Dendritic cell treated with granulocyte-macrophage colony-stimulating factor and Interleukin-4, amounts not matched to agents 40 ng/mL and 50 ng/mL, for 4 days (primary cell): Measurements from ENCODE around the gene TULP3.

Experiments
- H3K27ac Mint-ChIP-seq: one replicate; pipeline ENCODE4 v1.8.0; 2022; ENCODE audit warnings: mild to moderate bottlenecking, mixed read lengths
- H3K27me3 Mint-ChIP-seq: one replicate; pipeline ENCODE4 v1.8.0; 2022; ENCODE audit warnings: mild to moderate bottlenecking, mixed read lengths
- H3K36me3 Mint-ChIP-seq: one replicate; pipeline ENCODE4 v1.8.0; 2022; ENCODE audit warnings: low read depth, mixed read lengths
- H3K4me1 Mint-ChIP-seq: one replicate; pipeline ENCODE4 v1.8.0; 2022; ENCODE audit warnings: low read depth, mixed read lengths
- H3K4me3 Mint-ChIP-seq: one replicate; pipeline ENCODE4 v1.8.0; 2022; ENCODE audit warnings: mild to moderate bottlenecking, moderate library complexity, mixed read lengths
- H3K9me3 Mint-ChIP-seq: one replicate; pipeline ENCODE4 v1.8.0; 2022; ENCODE audit warnings: mixed read lengths
- intact Hi-C: fragments of 100-400 bp; cut with micrococcal nuclease; formaldehyde crosslinking; loops from one replicate; pipeline ENCODE4 v1.15.0; 2022

Gene TULP3, protein sequence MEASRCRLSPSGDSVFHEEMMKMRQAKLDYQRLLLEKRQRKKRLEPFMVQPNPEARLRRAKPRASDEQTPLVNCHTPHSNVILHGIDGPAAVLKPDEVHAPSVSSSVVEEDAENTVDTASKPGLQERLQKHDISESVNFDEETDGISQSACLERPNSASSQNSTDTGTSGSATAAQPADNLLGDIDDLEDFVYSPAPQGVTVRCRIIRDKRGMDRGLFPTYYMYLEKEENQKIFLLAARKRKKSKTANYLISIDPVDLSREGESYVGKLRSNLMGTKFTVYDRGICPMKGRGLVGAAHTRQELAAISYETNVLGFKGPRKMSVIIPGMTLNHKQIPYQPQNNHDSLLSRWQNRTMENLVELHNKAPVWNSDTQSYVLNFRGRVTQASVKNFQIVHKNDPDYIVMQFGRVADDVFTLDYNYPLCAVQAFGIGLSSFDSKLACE

DNA sequence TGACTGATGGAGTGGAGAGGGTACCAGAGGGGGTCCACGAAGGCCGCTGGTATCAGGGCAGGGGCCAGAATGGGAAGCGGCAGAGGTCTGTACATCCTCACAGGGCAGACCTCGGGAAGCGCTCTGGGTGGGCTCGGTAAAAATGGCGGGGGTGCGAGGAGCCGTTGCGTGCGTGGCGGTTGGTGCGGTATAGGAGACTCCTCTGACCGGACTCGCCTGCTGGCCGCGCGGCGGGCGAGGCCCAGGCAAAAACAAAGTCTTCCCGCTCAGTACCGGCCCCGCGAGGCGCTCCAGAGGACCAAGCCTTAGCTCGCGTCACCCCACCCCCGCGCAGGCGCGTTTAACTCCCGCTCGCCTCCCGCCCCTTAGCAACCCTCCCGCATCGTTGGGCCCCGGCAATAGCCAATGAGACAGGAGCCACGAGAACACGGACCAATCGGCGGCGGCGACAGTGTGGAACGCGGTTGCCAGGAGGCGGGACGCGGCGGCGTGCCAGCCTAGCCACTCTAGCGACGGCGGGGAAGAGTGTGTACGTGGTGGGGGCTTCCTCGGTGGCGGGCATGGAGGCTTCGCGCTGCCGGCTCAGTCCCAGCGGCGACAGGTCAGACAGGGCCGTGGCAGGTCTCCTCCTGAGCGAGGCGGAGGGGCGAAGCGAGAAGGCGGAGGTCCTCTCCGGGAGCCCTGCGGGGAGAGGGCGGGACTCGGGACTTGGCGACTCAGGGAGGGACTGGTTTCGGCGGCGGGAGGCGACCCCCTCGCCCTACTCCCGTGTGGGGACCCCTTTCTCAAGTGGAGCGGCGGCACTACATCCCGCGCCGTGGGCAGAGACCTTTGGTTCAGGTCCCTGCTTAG lies at the start of gene TULP3:
TSS of gene TULP3 (plus strand) at position 504 of the 852 bp plus-strand sequence. CDS start at position 561, 57 bp downstream.
- Mint-ChIP-seq H3K4me1 (peaks cover 17% of the 10 kb centered on the region), H3K27me3 (no peaks in the 10 kb centered on the region), H3K27ac (peak within 1 kb of the TSS; percentile 71), H3K36me3 (peaks cover 35% of the 10 kb centered on the region), H3K9me3 (no peaks in the 10 kb centered on the region), H3K4me3 (peak within 1 kb of the TSS; percentile 81)
- intact Hi-C loops = loop anchor here (1.0 kb wide), 1 partner anchor 12 kb away; no protein-coding TSS in a partner anchor

GRCh38 chr12:2841056-2841650 lies 49.5 kb upstream of the TULP3 start:
- intact Hi-C loops = no loop called here
- peaks cover 7% of the 10 kb centered on the region for H3K4me1 Mint-ChIP-seq
- H3K27me3 Mint-ChIP-seq = no peaks in the 10 kb centered on the region
- H3K36me3 Mint-ChIP-seq = peaks cover 81% of the 10 kb centered on the region
- H3K4me3 Mint-ChIP-seq = no peak overlapping the region
- no peaks in the 10 kb centered on the region for H3K9me3 Mint-ChIP-seq
- H3K27ac Mint-ChIP-seq = no peak overlapping the region

GRCh38 chr12:2842948-2843347 lies 47.7 kb upstream of the TULP3 start:
- intact Hi-C loops = no loop called here
- H3K4me1 Mint-ChIP-seq = no peaks in the 10 kb centered on the region
- H3K27ac Mint-ChIP-seq = no peak overlapping the region
- no peaks in the 10 kb centered on the region for H3K9me3 Mint-ChIP-seq
- no peaks in the 10 kb centered on the region for H3K27me3 Mint-ChIP-seq
- H3K4me3 Mint-ChIP-seq = no peak overlapping the region
- peaks cover 83% of the 10 kb centered on the region for H3K36me3 Mint-ChIP-seq

DNA sequence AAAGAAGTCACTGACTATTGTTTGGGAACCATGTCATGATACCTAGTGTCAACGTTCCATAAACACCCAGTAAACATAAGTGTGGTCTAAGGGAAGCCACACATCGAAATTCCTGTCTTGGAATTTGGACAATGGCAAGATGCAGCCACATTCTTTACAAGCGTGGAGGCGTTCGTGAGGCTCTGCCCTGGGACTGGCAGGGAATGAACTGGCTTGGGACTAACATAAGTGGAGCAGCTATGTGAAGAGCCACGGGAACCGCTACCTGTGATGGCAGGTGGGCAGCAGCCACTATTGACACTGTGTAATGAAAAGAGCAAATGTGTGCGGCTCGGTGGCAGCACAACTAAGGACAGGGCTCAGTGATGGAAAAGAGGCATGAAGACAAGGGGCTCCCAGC lies 45.9 kb upstream of the TULP3 start:
- intact Hi-C loops = no loop called here
- no peaks in the 10 kb centered on the region for H3K27me3 Mint-ChIP-seq
- no peaks in the 10 kb centered on the region for H3K4me1 Mint-ChIP-seq
- no peaks in the 10 kb centered on the region for H3K9me3 Mint-ChIP-seq
- H3K27ac Mint-ChIP-seq = no peak overlapping the region
- H3K36me3 Mint-ChIP-seq = peaks cover 81% of the 10 kb centered on the region
- H3K4me3 Mint-ChIP-seq = no peak overlapping the region

GRCh38 chr12:2845280-2845679 lies 45.4 kb upstream of the TULP3 start:
- intact Hi-C loops = no loop called here
- no peaks in the 10 kb centered on the region for H3K9me3 Mint-ChIP-seq
- H3K36me3 Mint-ChIP-seq = peaks cover 76% of the 10 kb centered on the region
- H3K27ac Mint-ChIP-seq = no peak overlapping the region
- no peaks in the 10 kb centered on the region for H3K4me1 Mint-ChIP-seq
- H3K27me3 Mint-ChIP-seq = no peaks in the 10 kb centered on the region
- H3K4me3 Mint-ChIP-seq = no peak overlapping the region

GRCh38 chr12:2851931-2852330 lies 38.8 kb upstream of the TULP3 start:
- intact Hi-C loops = loop anchor here (5.0 kb wide), 1 partner anchor 90 kb away; no protein-coding TSS in a partner anchor
- Mint-ChIP-seq H3K4me3 (no peak overlapping the region), H3K4me1 (no peaks in the 10 kb centered on the region), H3K27me3 (no peaks in the 10 kb centered on the region), H3K9me3 (no peaks in the 10 kb centered on the region), H3K27ac (no peak overlapping the region), H3K36me3 (peaks cover 49% of the 10 kb centered on the region)

DNA sequence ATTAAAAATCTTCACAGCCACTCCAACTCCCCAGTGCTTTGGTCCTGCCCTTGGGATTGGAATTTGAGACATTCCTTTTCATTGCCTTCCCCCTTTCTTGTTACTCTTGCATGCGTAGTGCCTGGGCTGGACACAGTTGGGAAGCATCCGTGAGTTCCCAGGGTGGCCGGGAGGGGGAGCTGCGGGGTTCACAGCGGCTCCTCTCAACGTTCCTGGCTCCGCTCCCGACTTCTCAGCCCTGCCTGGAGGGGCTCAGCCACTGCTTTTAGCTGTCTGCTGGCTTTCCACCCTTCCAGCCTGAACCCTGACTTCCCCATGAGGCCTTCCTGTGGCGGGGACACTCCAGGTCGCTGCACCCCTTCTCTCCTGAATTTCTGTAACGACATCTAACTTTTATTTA lies 37.1 kb upstream of the TULP3 start:
- Mint-ChIP-seq H3K36me3 (peaks cover 48% of the 10 kb centered on the region), H3K4me1 (no peaks in the 10 kb centered on the region), H3K4me3 (no peak overlapping the region), H3K9me3 (no peaks in the 10 kb centered on the region), H3K27me3 (no peaks in the 10 kb centered on the region), H3K27ac (no peak overlapping the region)
- intact Hi-C loops = loop anchor here (1.0 to 5.0 kb wide), 2 partner anchors 89 to 188 kb away; no protein-coding TSS in a partner anchor

GRCh38 chr12:2854669-2855453 lies 35.8 kb upstream of the TULP3 start:
- H3K4me1 Mint-ChIP-seq = no peaks in the 10 kb centered on the region
- H3K27ac Mint-ChIP-seq = no peak overlapping the region
- H3K4me3 Mint-ChIP-seq = no peak overlapping the region
- H3K27me3 Mint-ChIP-seq = no peaks in the 10 kb centered on the region
- intact Hi-C loops = loop anchor here (5.0 kb wide), 1 partner anchor 87 kb away; no protein-coding TSS in a partner anchor
- no peaks in the 10 kb centered on the region for H3K9me3 Mint-ChIP-seq
- H3K36me3 Mint-ChIP-seq = peaks cover 49% of the 10 kb centered on the region

DNA sequence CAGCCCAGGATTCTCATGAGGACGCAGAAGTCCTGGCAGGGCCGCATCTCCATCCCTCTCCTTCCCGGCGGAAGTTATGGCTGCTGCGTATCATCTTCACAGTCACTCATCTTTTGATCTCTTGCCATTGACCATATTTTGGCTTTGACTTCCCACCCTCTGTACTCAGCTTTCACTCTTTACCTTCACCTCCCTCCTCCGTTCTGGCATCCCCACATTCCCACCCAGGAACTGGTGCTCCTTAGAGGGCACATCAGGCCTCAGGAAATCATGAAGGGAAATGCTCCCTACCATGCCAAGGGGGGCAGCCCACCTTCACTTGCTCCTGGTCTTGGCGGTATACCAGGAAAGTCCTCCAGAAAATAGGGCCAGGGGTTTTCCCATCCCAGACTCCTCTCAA lies 35.1 kb upstream of the TULP3 start:
- intact Hi-C loops = no loop called here
- Mint-ChIP-seq H3K4me3 (no peak overlapping the region), H3K27ac (no peak overlapping the region)

GRCh38 chr12:2856051-2856450 lies 34.6 kb upstream of the TULP3 start:
- peaks cover 57% of the 10 kb centered on the region for H3K36me3 Mint-ChIP-seq
- no peaks in the 10 kb centered on the region for H3K9me3 Mint-ChIP-seq
- intact Hi-C loops = no loop called here
- H3K27me3 Mint-ChIP-seq = no peaks in the 10 kb centered on the region
- H3K4me1 Mint-ChIP-seq = no peaks in the 10 kb centered on the region
- no peak overlapping the region for H3K4me3 Mint-ChIP-seq
- no peak overlapping the region for H3K27ac Mint-ChIP-seq

More for the DNA sequence above, 35.1 kb upstream of the TULP3 start:
- Mint-ChIP-seq H3K4me1 (no peaks in the 10 kb centered on the region), H3K9me3 (no peaks in the 10 kb centered on the region), H3K36me3 (peaks cover 56% of the 10 kb centered on the region), H3K27me3 (no peaks in the 10 kb centered on the region)

DNA sequence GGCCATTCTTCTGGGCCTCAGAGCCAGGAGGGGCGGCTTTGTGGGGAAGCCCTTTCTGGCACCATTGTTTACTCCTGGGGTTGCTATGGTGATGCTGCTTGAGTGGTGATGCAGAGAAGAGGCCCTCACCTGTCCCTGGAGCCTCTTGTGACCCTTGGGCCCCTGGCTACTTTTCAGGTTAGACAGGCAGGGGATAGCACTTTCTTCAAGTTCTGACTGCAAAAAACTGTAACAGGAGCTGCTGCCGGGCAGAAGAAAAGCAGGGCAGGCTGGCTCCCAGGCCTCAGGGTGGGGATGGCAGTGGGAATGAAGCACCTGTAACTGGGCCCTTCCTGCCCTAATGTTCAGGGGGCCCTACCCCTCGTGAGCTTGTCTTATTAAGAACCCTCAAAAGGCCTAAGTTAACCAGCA lies 33.7 kb upstream of the TULP3 start, which contains the start of gene TEX52:
TSS of gene TEX52 (minus strand) at position 19 of the 411 bp plus-strand sequence. CDS start at position 6, 13 bp downstream.
- no peaks in the 10 kb centered on the region for H3K4me1 Mint-ChIP-seq
- H3K9me3 Mint-ChIP-seq = no peaks in the 10 kb centered on the region
- intact Hi-C loops = no loop called here
- no peak within 1 kb of the TSS for H3K27ac Mint-ChIP-seq
- H3K36me3 Mint-ChIP-seq = peaks cover 57% of the 10 kb centered on the region
- no peak within 1 kb of the TSS for H3K4me3 Mint-ChIP-seq
- no peaks in the 10 kb centered on the region for H3K27me3 Mint-ChIP-seq

GRCh38 chr12:2857576-2857975 lies 33.1 kb upstream of the TULP3 start:
- no peaks in the 10 kb centered on the region for H3K4me1 Mint-ChIP-seq
- no peak overlapping the region for H3K27ac Mint-ChIP-seq
- H3K4me3 Mint-ChIP-seq = no peak overlapping the region
- no peaks in the 10 kb centered on the region for H3K27me3 Mint-ChIP-seq
- peaks cover 57% of the 10 kb centered on the region for H3K36me3 Mint-ChIP-seq
- H3K9me3 Mint-ChIP-seq = no peaks in the 10 kb centered on the region
- intact Hi-C loops = no loop called here

DNA sequence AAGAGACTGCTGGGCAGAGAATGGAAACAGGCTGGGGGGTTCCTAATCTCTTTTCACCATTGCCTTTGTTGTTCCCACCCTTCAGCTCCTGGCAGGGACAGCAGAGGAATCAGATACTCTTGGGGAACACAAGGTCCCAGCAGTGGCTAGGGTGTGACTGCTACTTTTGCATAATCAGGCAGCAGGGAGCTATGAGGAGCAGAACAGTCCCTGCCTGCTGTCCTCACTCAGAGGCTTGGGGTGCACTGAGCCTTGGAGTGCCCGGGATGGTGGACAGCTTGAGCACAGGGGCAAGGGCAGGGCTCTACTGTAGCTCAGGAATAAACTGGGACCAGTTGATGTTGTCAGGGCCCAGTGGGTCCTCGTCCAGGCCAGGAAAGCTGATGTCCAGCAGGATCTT lies 32.4 kb upstream of the TULP3 start:
- Mint-ChIP-seq H3K4me3 (no peak overlapping the region), H3K27me3 (no peaks in the 10 kb centered on the region), H3K36me3 (peaks cover 61% of the 10 kb centered on the region), H3K27ac (no peak overlapping the region), H3K4me1 (no peaks in the 10 kb centered on the region), H3K9me3 (no peaks in the 10 kb centered on the region)
- intact Hi-C loops = no loop called here
